NB4 (cell line): ENCODE data around the gene FN1.

Experiments
- DNase-seq: peaks from one replicate; pipeline ENCODE4 v3.0.0; 2010; ENCODE audit warnings: low read depth
- H3K4me3 ChIP-seq: one replicate; pipeline ENCODE4 v1.5.1; 2011; ENCODE audit warnings: mild to moderate bottlenecking, low read depth, low read length, moderate library complexity
- CTCF ChIP-seq: IDR thresholded peaks from one replicate; pipeline ENCODE4 v1.5.1; 2012; ENCODE audit warnings: low read depth, low read length
- MYC ChIP-seq: IDR thresholded peaks from 2 replicates; pipeline ENCODE4 v1.6.1; 2011; ENCODE audit warnings: low read depth, low read length
- POLR2A ChIP-seq: IDR thresholded peaks from 2 replicates; pipeline ENCODE4 v1.6.1; 2011; ENCODE audit warnings: mild to moderate bottlenecking; ENCODE audit not compliant: insufficient read length; ENCODE audit errors: extremely low read depth
- TF ChIP-seq, protein P1 (sequence below): IDR thresholded peaks from 2 replicates; pipeline ENCODE4 v1.6.1; 2011; ENCODE audit warnings: low read depth, low read length

Gene FN1

DNA sequence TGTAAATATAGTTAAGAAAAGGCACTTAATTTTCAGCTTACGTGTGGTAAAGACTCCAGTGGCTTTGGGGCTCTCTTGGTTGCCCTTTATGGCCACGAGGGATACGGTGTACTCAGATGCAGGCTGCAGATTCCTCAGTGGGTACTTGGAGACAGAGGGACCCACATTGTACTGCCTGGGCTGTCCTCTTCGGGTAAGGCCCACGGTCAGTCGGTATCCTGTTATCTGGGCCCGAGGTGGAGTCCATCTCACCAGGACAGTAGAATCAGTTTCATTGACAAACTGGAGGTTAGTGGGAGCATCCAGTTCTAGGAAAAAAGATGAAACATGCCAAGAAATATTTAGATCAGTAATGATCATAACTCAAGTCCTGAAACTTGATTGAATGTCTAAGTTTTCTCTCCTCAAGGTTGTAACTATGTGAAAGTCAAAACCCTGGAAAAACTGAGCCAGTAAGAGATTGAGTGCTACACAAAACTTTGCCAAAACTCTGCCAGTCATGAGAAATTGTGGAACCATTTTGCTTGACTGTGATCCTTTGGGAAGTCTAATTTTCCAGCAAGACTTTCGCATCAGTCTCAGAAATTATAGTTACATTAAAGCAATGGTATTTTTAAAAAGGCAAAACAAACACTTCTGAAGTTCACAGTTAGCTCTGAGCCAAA lies 31.4 kb downstream of the FN1 start:
- H3K4me3 ChIP-seq, result no peak overlapping the region
- DNase-seq, result no peak
- TF ChIP-seq MYC (no peak), CTCF (no peak), POLR2A (no peak)
- TF ChIP-seq, protein P1, sequence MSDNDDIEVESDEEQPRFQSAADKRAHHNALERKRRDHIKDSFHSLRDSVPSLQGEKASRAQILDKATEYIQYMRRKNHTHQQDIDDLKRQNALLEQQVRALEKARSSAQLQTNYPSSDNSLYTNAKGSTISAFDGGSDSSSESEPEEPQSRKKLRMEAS, result no peak

DNA sequence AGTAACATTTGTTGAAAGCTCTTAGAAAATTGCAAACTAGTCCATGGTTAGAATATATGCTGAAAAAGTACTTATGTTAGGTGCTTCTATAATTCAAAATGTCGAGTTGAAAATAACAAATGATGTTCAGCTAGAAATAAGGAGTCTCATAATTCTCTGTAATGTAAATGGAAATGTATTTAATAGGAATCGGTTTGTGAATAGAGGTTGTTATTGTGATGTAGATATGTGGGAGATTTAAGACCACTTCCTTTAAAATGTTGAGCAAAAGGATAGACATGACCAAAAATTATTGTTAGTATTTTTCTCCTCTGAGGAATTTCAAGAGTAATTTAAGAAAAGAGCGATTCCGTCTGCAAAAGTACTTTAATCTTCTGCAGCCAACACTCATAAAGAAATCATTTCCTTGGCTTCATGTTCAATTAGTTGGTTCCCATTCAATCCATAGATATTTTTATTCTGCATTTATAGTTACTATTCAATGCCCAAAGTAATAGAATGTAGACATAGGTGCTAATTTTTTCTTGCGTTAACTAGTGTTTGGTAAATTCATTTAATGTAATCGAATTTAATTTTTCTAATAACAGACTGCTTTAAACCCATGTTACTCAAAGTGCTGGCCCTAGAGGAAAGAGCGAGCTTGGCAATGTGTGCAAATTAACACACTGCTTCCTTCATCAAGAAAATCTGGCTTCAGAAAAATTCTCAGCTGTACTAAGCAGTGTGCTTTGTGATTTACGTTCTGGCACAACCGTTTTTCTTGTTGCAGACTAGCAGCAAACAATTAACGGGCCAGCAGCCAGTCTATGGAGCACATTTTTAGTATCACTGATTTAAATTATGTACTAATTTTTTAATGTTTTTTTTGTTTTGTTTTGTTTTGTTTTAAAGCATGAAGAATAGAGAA lies 32.2 kb downstream of the FN1 start:
- no peak for DNase-seq
- TF ChIP-seq POLR2A (no peak), CTCF (no peak), MYC (no peak)
- TF ChIP-seq, protein P1, result no peak
- no peak overlapping the region for H3K4me3 ChIP-seq

DNA sequence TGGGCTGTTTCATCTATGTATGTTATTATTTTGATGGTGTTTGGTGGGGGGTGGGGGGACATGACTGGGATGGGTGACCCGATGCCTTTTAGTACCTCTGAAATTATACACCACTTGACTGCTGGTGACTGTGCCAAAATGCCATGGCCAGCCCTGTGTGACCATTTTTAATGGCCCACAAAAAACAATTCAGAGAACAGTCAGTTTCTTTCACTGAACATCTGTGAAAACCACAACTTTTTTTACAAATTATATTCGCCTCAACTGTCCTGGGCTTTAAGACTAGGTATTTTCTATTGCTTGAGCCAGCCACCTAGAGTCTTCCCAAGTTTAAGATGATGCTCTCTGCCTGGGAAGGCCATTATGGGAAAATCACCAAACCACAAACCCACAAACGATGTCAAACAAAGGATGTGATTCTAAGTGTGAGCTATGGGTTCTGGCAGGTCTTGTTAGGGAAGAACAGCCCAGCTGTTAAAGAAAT lies 33.9 kb downstream of the FN1 start:
- TF ChIP-seq CTCF, result no peak
- TF ChIP-seq POLR2A, result no peak
- TF ChIP-seq MYC, result no peak
- TF ChIP-seq, protein P1, result no peak
- no peak for DNase-seq
- no peak overlapping the region for H3K4me3 ChIP-seq

DNA sequence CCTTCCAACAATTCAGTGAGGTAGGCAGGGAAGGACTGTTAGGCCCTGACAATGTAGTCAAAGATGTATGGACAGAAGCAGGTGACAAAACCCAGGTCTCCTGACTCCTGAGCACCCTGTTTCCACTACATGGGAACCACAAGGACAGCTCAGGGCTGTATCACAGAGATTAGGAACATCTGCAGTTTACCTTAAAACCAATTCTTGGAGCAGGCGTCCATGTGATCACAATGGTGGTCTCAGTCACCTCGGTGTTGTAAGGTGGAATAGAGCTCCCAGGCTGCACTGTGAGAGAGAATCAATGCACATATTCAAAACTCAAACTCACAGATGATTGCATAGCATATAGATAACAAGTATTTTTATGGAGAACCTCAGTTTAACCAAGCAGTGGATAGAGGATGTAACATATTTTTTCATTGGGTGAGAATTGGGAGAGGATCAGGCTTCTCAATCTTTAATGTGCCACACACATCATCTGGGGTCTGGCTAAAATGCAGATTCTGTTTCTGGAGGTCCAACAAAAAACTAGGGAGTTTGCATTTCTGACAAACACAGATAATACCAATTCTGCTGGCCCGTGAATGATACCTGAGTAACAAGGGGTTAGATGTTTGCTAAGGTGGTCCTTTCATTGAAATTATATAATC lies 36.7 kb downstream of the FN1 start:
- no peak for DNase-seq
- H3K4me3 ChIP-seq, result no peak overlapping the region
- TF ChIP-seq MYC (no peak), POLR2A (no peak), CTCF (no peak)
- TF ChIP-seq, protein P1, result no peak

GRCh38 chr2:215397632-215398341 lies 38.1 kb downstream of the FN1 start:
- no peak overlapping the region for H3K4me3 ChIP-seq
- no peak for DNase-seq
- TF ChIP-seq CTCF (no peak), MYC (no peak), POLR2A (no peak)
- TF ChIP-seq, protein P1, result no peak
